ENCODE measurements around the gene KIR2DL4. TPM values are rescaled to one million over a fixed set of nuclear protein-coding genes. Genes with fewer than 3 reads are reported as not detected.
"Not testable (repeated sequence)": the region's sequence is repeated elsewhere in the genome, so short reads cannot be mapped to it uniquely, and the experiment has no call there.

The KIR2DL4 gene
- polyA plus RNA-seq, 4 donors: 0.09 to 0.10 TPM; not detected in 2

DNA sequence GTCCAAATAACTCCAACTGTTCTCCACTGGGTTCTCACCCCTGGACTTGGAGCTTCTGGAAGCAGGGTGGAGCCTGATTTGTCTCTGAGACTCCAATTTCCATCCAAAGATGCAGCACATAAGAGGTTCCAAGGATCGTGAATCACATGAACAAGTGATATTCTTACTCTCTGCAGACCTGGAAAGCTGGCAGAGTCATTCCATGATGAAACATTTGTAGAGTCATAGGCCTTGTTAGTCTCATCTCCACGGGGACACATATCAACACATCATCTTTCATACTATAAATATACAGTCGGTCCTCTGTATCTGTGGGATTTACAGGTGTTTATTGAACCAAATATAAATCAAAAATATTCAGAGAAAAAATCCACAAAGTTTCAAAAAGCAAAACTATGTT lies 11.2 kb downstream of the KIR2DL4 start:
- not testable (repeated sequence) for DNase-seq; H3K36me3 ChIP-seq (ENCODE audit: control insufficient read depth in 3 of 3, insufficient read depth in 2 of 3, low read depth in 1 of 3, low read length in 3 of 3); H3K4me1 ChIP-seq (ENCODE audit: control insufficient read depth in 3 of 3, insufficient read depth in 2 of 3, low read depth in 1 of 3, low read length in 2 of 3); H3K27ac ChIP-seq (ENCODE audit: low read depth in 1 of 3, low read length in 2 of 3); H3K27me3 ChIP-seq (ENCODE audit: control insufficient read depth in 3 of 3, insufficient read depth in 3 of 3, low read length in 3 of 3); FAIRE-seq; H3K4me3 ChIP-seq (ENCODE audit: low read depth in 1 of 3, low read length in 3 of 3)
- H3K9me3 ChIP-seq (ENCODE audit: control insufficient read depth in 2 of 2, insufficient read depth in 1 of 2, low read depth in 1 of 2, low read length in 1 of 2): peaks cover 0 to 17% of the 10 kb centered on the region in 2 donors
- WGBS, 3 donors: 60 to 70% (median 63%) methylated on average over 3 of the region's 3 CpGs

DNA sequence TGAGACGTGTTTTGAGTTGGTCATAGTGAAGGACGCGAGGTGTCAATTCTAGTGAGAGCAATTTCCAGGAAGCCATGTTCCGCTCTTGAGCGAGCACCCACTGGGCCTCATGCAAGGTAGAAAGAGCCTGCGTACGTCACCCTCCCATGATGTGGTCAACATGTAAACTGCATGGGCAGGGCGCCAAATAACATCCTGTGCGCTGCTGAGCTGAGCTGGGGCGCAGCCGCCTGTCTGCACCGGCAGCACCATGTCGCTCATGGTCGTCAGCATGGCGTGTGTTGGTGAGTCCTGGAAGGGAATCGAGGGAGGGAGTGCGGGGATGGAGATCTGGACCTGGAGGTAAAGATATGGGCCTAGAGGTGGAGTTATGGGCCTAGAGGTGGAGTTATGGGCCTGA lies 12.8 kb downstream of the KIR2DL4 start, which contains the start of gene KIR3DL1:
Gene KIR3DL1 (plus strand): TSS at position 218 of the 400 bp plus-strand sequence.
- H3K9me3 ChIP-seq (ENCODE audit: control insufficient read depth in 2 of 2, insufficient read depth in 1 of 2, low read depth in 1 of 2, low read length in 1 of 2): peaks cover 0 to 15% of the 10 kb centered on the region in 2 donors
- not testable (repeated sequence) for H3K36me3 ChIP-seq (ENCODE audit: control insufficient read depth in 3 of 3, insufficient read depth in 2 of 3, low read depth in 1 of 3, low read length in 3 of 3); H3K4me3 ChIP-seq (ENCODE audit: low read depth in 1 of 3, low read length in 3 of 3); H3K27me3 ChIP-seq (ENCODE audit: control insufficient read depth in 3 of 3, insufficient read depth in 3 of 3, low read length in 3 of 3); DNase-seq; H3K27ac ChIP-seq (ENCODE audit: low read depth in 1 of 3, low read length in 2 of 3); FAIRE-seq; H3K4me1 ChIP-seq (ENCODE audit: control insufficient read depth in 3 of 3, insufficient read depth in 2 of 3, low read depth in 1 of 3, low read length in 2 of 3)
- 87 to 94% (median 87%) methylated on average over 15 to 17 of the region's 17 CpGs for WGBS, 3 donors

GRCh38 chr19:54817670-54818536 lies 14.5 kb downstream of the KIR2DL4 start:
- 77 to 82% (median 82%) methylated on average over 15 of the region's 15 CpGs for WGBS, 3 donors
- Histone ChIP-seq H3K36me3 (ENCODE audit: control insufficient read depth in 3 of 3, insufficient read depth in 2 of 3, low read depth in 1 of 3, low read length in 3 of 3) (no peaks in the 10 kb centered on the region), H3K27me3 (ENCODE audit: control insufficient read depth in 3 of 3, insufficient read depth in 3 of 3, low read length in 3 of 3) (peaks cover 0 to 3% (median 0%) of the 10 kb centered on the region in 3 donors), H3K27ac (ENCODE audit: low read depth in 1 of 3, low read length in 2 of 3) (no peak overlapping the region), H3K9me3 (ENCODE audit: control insufficient read depth in 2 of 2, insufficient read depth in 1 of 2, low read depth in 1 of 2, low read length in 1 of 2) (peaks cover 0 to 8% of the 10 kb centered on the region in 2 donors), H3K4me1 (ENCODE audit: control insufficient read depth in 3 of 3, insufficient read depth in 2 of 3, low read depth in 1 of 3, low read length in 2 of 3) (no peaks in the 10 kb centered on the region), H3K4me3 (ENCODE audit: low read depth in 1 of 3, low read length in 3 of 3) (no peak overlapping the region)
- no peak for DNase-seq
- FAIRE-seq: no peak

DNA sequence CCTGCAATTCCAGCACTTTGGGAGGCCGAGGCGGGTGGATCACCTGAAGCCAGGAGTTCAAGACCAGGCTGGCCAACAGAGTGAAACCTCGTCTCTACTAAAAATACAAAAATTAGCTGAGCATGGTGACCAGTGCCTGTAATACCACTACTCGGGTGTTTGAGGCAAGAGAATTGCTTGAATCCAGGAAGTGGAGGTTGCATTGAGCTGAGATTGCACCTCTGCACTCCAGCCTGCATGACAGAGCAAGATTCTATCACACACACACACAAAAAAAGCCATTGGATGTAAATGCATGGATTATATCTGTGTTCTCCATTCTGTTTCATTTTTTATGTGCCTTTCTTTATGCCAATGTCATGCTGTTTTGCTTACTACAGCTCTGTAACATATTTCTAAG lies 21.0 kb downstream of the KIR2DL4 start:
- H3K9me3 ChIP-seq (ENCODE audit: control insufficient read depth in 2 of 2, insufficient read depth in 1 of 2, low read depth in 1 of 2, low read length in 1 of 2); DNase-seq; H3K4me3 ChIP-seq (ENCODE audit: low read depth in 1 of 3, low read length in 3 of 3); FAIRE-seq; H3K27ac ChIP-seq (ENCODE audit: low read depth in 1 of 3, low read length in 2 of 3); H3K27me3 ChIP-seq (ENCODE audit: control insufficient read depth in 3 of 3, insufficient read depth in 3 of 3, low read length in 3 of 3); H3K36me3 ChIP-seq (ENCODE audit: control insufficient read depth in 3 of 3, insufficient read depth in 2 of 3, low read depth in 1 of 3, low read length in 3 of 3); H3K4me1 ChIP-seq (ENCODE audit: control insufficient read depth in 3 of 3, insufficient read depth in 2 of 3, low read depth in 1 of 3, low read length in 2 of 3): not testable (repeated sequence)
- WGBS, 3 donors: 56 to 81% (median 71%) methylated on average over 4 of the region's 4 CpGs

- H3K27ac ChIP-seq (ENCODE audit: low read depth in 1 of 3, low read length in 2 of 3); H3K4me1 ChIP-seq (ENCODE audit: control insufficient read depth in 3 of 3, insufficient read depth in 2 of 3, low read depth in 1 of 3, low read length in 2 of 3); FAIRE-seq; DNase-seq; H3K4me3 ChIP-seq (ENCODE audit: low read depth in 1 of 3, low read length in 3 of 3); H3K36me3 ChIP-seq (ENCODE audit: control insufficient read depth in 3 of 3, insufficient read depth in 2 of 3, low read depth in 1 of 3, low read length in 3 of 3); H3K9me3 ChIP-seq (ENCODE audit: control insufficient read depth in 2 of 2, insufficient read depth in 1 of 2, low read depth in 1 of 2, low read length in 1 of 2); H3K27me3 ChIP-seq (ENCODE audit: control insufficient read depth in 3 of 3, insufficient read depth in 3 of 3, low read length in 3 of 3): not testable (repeated sequence)
- WGBS, 3 donors: 63 to 74% (median 65%) methylated on average over 7 of the region's 7 CpGs
These were observed 21.9 kb downstream of the KIR2DL4 start for GRCh38 chr19:54825326-54825725.

GRCh38 chr19:54828064-54828463 lies 24.7 kb downstream of the KIR2DL4 start:
- not testable (repeated sequence) for DNase-seq; FAIRE-seq; H3K9me3 ChIP-seq (ENCODE audit: control insufficient read depth in 2 of 2, insufficient read depth in 1 of 2, low read depth in 1 of 2, low read length in 1 of 2); H3K36me3 ChIP-seq (ENCODE audit: control insufficient read depth in 3 of 3, insufficient read depth in 2 of 3, low read depth in 1 of 3, low read length in 3 of 3); H3K27me3 ChIP-seq (ENCODE audit: control insufficient read depth in 3 of 3, insufficient read depth in 3 of 3, low read length in 3 of 3); H3K4me1 ChIP-seq (ENCODE audit: control insufficient read depth in 3 of 3, insufficient read depth in 2 of 3, low read depth in 1 of 3, low read length in 2 of 3); H3K4me3 ChIP-seq (ENCODE audit: low read depth in 1 of 3, low read length in 3 of 3); H3K27ac ChIP-seq (ENCODE audit: low read depth in 1 of 3, low read length in 2 of 3)
- 67 to 78% (median 71%) methylated on average over 7 to 8 of the region's 8 CpGs for WGBS, 3 donors

DNA sequence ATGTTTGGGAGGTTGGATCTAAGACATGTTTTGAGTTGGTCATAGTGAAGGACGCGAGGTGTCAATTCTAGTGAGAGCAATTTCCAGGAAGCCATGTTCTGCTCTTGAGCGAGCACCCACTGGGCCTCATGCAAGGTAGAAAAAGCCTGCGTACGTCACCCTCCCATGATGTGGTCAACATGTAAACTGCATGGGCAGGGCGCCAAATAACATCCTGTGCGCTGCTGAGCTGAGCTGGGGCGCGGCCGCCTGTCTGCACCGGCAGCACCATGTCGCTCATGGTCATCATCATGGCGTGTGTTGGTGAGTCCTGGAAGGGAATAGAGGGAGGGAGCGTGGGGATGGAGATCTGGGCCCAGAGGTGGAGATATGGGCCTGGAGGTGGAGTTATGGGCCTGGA lies 29.1 kb downstream of the KIR2DL4 start, which contains the start of gene KIR2DS4:
Gene KIR2DS4 (plus strand): TSS at position 181 of the 400 bp plus-strand sequence.
- not testable (repeated sequence) for H3K4me1 ChIP-seq (ENCODE audit: control insufficient read depth in 3 of 3, insufficient read depth in 2 of 3, low read depth in 1 of 3, low read length in 2 of 3); H3K27me3 ChIP-seq (ENCODE audit: control insufficient read depth in 3 of 3, insufficient read depth in 3 of 3, low read length in 3 of 3); H3K27ac ChIP-seq (ENCODE audit: low read depth in 1 of 3, low read length in 2 of 3); DNase-seq; H3K9me3 ChIP-seq (ENCODE audit: control insufficient read depth in 2 of 2, insufficient read depth in 1 of 2, low read depth in 1 of 2, low read length in 1 of 2); H3K4me3 ChIP-seq (ENCODE audit: low read depth in 1 of 3, low read length in 3 of 3); H3K36me3 ChIP-seq (ENCODE audit: control insufficient read depth in 3 of 3, insufficient read depth in 2 of 3, low read depth in 1 of 3, low read length in 3 of 3); FAIRE-seq
- 88 to 94% (median 93%) methylated on average over 13 to 14 of the region's 14 CpGs for WGBS, 3 donors

GRCh38 chr19:54835126-54835525 lies 31.7 kb downstream of the KIR2DL4 start:
- H3K9me3 ChIP-seq (ENCODE audit: control insufficient read depth in 2 of 2, insufficient read depth in 1 of 2, low read depth in 1 of 2, low read length in 1 of 2); H3K4me3 ChIP-seq (ENCODE audit: low read depth in 1 of 3, low read length in 3 of 3); H3K27ac ChIP-seq (ENCODE audit: low read depth in 1 of 3, low read length in 2 of 3); DNase-seq; H3K4me1 ChIP-seq (ENCODE audit: control insufficient read depth in 3 of 3, insufficient read depth in 2 of 3, low read depth in 1 of 3, low read length in 2 of 3); H3K36me3 ChIP-seq (ENCODE audit: control insufficient read depth in 3 of 3, insufficient read depth in 2 of 3, low read depth in 1 of 3, low read length in 3 of 3); H3K27me3 ChIP-seq (ENCODE audit: control insufficient read depth in 3 of 3, insufficient read depth in 3 of 3, low read length in 3 of 3); FAIRE-seq: not testable (repeated sequence)
- whole genome bisulfite sequencing, 3 donors: 63 to 77% (median 73%) methylated on average over 5 of the region's 5 CpGs
